Measurements from ENCODE around the gene SH3RF3.

DNA sequence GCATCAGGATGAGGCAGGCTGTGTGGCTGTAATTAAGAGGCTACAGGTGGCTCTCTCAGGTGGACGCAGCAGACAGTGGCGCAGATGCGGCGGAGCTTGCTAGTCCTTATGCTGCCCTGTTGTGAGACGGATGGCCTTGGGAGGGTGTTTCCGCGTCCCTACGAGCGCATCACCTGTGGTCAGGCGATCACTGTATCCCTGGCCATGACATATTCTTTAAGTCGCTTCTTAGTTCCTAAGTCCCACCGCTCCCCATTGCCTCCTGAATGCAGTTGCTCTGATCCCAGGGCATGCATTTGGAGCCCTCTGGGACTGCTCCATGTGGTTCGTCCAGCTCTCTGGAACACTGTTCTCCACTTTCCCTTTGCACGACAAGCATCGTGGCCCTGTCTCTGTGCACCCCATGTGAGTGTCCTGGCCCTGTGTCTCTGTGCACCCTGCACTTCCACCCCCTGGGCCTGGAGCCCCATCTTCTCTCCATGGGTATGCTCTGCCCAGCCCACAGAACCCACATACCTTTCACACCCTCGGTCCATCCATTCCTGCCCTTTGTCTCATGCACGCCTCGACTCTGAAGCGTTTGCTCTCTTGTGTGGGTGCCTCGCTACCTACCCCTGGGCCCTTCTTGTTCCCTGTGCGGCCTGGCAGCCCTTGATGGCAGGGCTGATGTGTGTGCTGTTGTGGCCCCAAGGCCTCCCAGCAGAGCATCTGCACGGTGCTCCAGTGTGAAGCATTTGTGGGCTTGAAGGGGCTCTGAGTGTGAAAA, 74.4 kb downstream of the SH3RF3 start:
- TF ChIP-seq POLR2A (IDR thresholded peaks at IDR 0.05) = no peak
- TF ChIP-seq, protein P1, sequence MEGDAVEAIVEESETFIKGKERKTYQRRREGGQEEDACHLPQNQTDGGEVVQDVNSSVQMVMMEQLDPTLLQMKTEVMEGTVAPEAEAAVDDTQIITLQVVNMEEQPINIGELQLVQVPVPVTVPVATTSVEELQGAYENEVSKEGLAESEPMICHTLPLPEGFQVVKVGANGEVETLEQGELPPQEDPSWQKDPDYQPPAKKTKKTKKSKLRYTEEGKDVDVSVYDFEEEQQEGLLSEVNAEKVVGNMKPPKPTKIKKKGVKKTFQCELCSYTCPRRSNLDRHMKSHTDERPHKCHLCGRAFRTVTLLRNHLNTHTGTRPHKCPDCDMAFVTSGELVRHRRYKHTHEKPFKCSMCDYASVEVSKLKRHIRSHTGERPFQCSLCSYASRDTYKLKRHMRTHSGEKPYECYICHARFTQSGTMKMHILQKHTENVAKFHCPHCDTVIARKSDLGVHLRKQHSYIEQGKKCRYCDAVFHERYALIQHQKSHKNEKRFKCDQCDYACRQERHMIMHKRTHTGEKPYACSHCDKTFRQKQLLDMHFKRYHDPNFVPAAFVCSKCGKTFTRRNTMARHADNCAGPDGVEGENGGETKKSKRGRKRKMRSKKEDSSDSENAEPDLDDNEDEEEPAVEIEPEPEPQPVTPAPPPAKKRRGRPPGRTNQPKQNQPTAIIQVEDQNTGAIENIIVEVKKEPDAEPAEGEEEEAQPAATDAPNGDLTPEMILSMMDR (IDR thresholded peaks at IDR 0.05 in 4 of 5, conservative IDR thresholded peaks at IDR 0.05 in 1 of 5) = no peak
